ENCODE data around the gene TRIM34. TPM values are rescaled to one million over a fixed set of nuclear protein-coding genes. Genes with fewer than 3 reads are reported as not detected.
A peak's percentile ranks its signal among the peaks of the same experiment; 100 is the strongest.

Gene TRIM34
- total RNA-seq, 1 experiment from 2014 or later, result 1.5 TPM

GRCh38 chr11:5620651-5621521 lies 3.9 kb upstream of the TRIM34 start:
- in situ Hi-C loops (cut with HindIII; ENCODE audit: low pct_unique_long_range_greater_than_20kb, low sequenced_read_pairs), result no loop called here
- peaks cover 16% of the 10 kb centered on the region for H3K4me1 ChIP-seq (ENCODE audit: control insufficient read depth, insufficient read depth, low read length)

GRCh38 chr11:5621580-5621979 lies 3.2 kb upstream of the TRIM34 start:
- Histone ChIP-seq H3K9me3 (ENCODE audit: control insufficient read depth, insufficient read depth, low read depth, low read length) (no peaks in the 10 kb centered on the region), H3K4me1 (ENCODE audit: control insufficient read depth, insufficient read depth, low read length) (peaks cover 16% of the 10 kb centered on the region), H3K27ac (ENCODE audit: low read length) (peak overlapping the region; percentile 67), H3K36me3 (ENCODE audit: control insufficient read depth, insufficient read depth, low read length) (no peaks in the 10 kb centered on the region), H3K27me3 (ENCODE audit: control insufficient read depth, insufficient read depth, low read length) (no peaks in the 10 kb centered on the region), H3K4me3 (ENCODE audit: low read depth in 2 of 2, low read length in 2 of 2) (no peak overlapping the region)
- DNase-seq (ENCODE audit: low read depth, low spot score) (no peak), ATAC-seq (no peak)
- CTCF ChIA-PET, result no interaction called here
- POLR2A ChIA-PET, result no interaction called here
- BruUV-seq (replicated peaks), result no TSS peak
- in situ Hi-C loops (cut with HindIII; ENCODE audit: low pct_unique_long_range_greater_than_20kb, low sequenced_read_pairs) (no loop called here), intact Hi-C loops (cut with micrococcal nuclease; ENCODE audit: unreplicated experiment) (no loop called here)
- TF ChIP-seq POLR2AphosphoS5 (IDR thresholded peaks at IDR 0.05; ENCODE audit: low read depth, low read length) (no peak), SIN3A (IDR thresholded peaks at IDR 0.05; ENCODE audit: borderline replicate concordance, insufficient read depth, low read depth, low read length) (no peak), REST (IDR thresholded peaks at IDR 0.05; ENCODE audit: insufficient read depth in 1 of 2, low read depth in 2 of 2, low read length in 1 of 2) (no peak), CTCF (IDR thresholded peaks at IDR 0.05) (no peak)

More at GRCh38 chr11:5620651-5621521, 3.9 kb upstream of the TRIM34 start:
- ChIA-PET CTCF (no interaction called here), POLR2A (no interaction called here)
- peak overlapping the region in 1 of 2 experiments; percentile 34; a peak in 2 of 4 replicates for H3K4me3 ChIP-seq (ENCODE audit: low read depth in 2 of 2, low read length in 2 of 2)
- TF ChIP-seq TCF7L2 (IDR thresholded peaks at IDR 0.05; ENCODE audit: low read depth, low read length) (0 out of 2 replicates have a peak, but pooled peaks have one; percentile 35), SIN3A (IDR thresholded peaks at IDR 0.05; ENCODE audit: borderline replicate concordance, insufficient read depth, low read depth, low read length) (no peak), REST (IDR thresholded peaks at IDR 0.05; ENCODE audit: insufficient read depth in 1 of 2, low read depth in 2 of 2, low read length in 1 of 2) (no peak), CTCF (IDR thresholded peaks at IDR 0.05) (no peak), POLR2AphosphoS5 (IDR thresholded peaks at IDR 0.05; ENCODE audit: low read depth, low read length) (no peak)
- no TSS peak for BruUV-seq (replicated peaks)
- ATAC-seq (peak; percentile 78), DNase-seq (ENCODE audit: low read depth, low spot score) (peak; percentile 76)
- H3K9me3 ChIP-seq (ENCODE audit: control insufficient read depth, insufficient read depth, low read depth, low read length), result no peaks in the 10 kb centered on the region
- no peaks in the 10 kb centered on the region for H3K36me3 ChIP-seq (ENCODE audit: control insufficient read depth, insufficient read depth, low read length)
- peak overlapping the region; percentile 67; the same call in 1 of the 2 replicates for H3K27ac ChIP-seq (ENCODE audit: low read length)
- intact Hi-C loops (cut with micrococcal nuclease; ENCODE audit: unreplicated experiment), result no loop called here
- H3K27me3 ChIP-seq (ENCODE audit: control insufficient read depth, insufficient read depth, low read length), result no peaks in the 10 kb centered on the region

Measured in Panc1 (cell line).